ENCODE data around the gene MARK1. TPM values are rescaled to one million over a fixed set of nuclear protein-coding genes. Genes with fewer than 3 reads are reported as not detected.

Gene MARK1
- total RNA-seq, 1 experiment from 2014 or later: 13.9 TPM

- Mint-ChIP-seq H3K9me3 (no peaks in the 10 kb centered on the region), H3K36me3 (no peaks in the 10 kb centered on the region), H3K27me3 (ENCODE audit: low read depth) (peaks cover 11% of the 10 kb centered on the region), H3K27ac (peak overlapping the region; percentile 92), H3K4me1 (peaks cover 33% of the 10 kb centered on the region), H3K4me3 (peak overlapping the region; percentile 92)
- ChIA-PET POLR2A (interaction anchor here (0.7 kb wide), 1 partner anchor 250 kb away, joined by 5 read pairs; no protein-coding TSS in a partner anchor), CTCF (interaction anchor here (2.2 kb wide), 1 partner anchor 65 kb away, joined by 6 read pairs; no protein-coding TSS in a partner anchor)
- TF ChIP-seq ZNF263 (CRISPR knock-in tag; IDR thresholded peaks at IDR 0.05; ENCODE audit: low read depth) (peak; percentile 95), CTCF (IDR thresholded peaks at IDR 0.05) (no peak)
- TF ChIP-seq, protein P1, sequence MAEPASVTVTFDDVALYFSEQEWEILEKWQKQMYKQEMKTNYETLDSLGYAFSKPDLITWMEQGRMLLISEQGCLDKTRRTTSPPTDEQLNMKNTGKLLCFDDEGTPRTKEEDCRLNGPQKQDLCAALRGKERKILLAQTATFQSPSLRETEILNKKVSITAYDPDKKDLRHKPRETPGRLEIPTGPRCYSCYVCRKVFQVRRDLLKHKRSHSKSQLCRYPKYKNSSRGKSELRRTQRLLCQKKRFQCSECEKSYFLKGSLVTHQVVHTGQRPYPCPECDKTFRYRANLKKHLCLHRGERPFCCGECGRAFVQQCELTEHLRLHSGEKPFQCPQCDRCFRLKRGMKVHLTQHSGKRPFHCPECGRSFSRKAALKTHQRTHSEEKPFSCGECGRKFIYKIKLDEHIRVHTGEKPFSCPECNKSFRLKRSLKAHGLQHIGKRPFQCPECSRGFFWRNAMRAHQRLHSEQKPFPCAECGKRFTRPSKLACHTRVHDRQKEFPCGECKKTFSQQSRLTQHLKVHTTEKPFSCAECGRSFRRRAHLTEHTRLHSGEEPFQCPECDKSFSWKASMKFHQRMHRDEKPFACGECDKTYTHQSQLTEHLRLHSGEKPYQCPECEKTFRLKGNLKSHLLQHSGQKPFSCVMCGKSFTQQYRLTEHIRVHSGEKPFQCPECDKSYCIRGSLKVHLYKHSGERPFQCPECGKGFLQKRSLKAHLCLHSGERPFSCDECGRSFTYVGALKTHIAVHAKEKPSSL (CRISPR knock-in tag; conservative IDR thresholded peaks at IDR 0.05): no peak
- ATAC-seq (peak; percentile 8), DNase-seq (ENCODE audit: low spot score) (no peak)
Observed at GRCh38 chr1:220527279-220527907, 543 bp upstream of the MARK1 start.

- H3K9me3 Mint-ChIP-seq: peaks cover 6% of the 10 kb centered on the region
- TF ChIP-seq ARID4B (CRISPR knock-in tag; IDR thresholded peaks at IDR 0.05; ENCODE audit: borderline replicate concordance) (peak; percentile 76), MYBL2 (CRISPR knock-in tag; IDR thresholded peaks at IDR 0.05) (0 out of 2 replicates have a peak, but pooled peaks have one; percentile 47), ZNF512 (CRISPR knock-in tag; IDR thresholded peaks at IDR 0.05; ENCODE audit: borderline replicate concordance) (peak; percentile 66; the same call in 1 of the 2 replicates), HMGXB4 (CRISPR knock-in tag; IDR thresholded peaks at IDR 0.05) (peak; percentile 80; the same call in 1 of the 2 replicates), HMGA2 (CRISPR knock-in tag; IDR thresholded peaks at IDR 0.05) (no peak), ESRRA (CRISPR knock-in tag; IDR thresholded peaks at IDR 0.05; ENCODE audit: borderline replicate concordance) (no peak; the same call in 1 of the 2 replicates), NFE2L1 (CRISPR knock-in tag; IDR thresholded peaks at IDR 0.05) (peak; percentile 84; the same call in 1 of the 2 replicates), NFATC4 (CRISPR knock-in tag; IDR thresholded peaks at IDR 0.05) (no peak), E2F5 (CRISPR knock-in tag; IDR thresholded peaks at IDR 0.05) (peak; percentile 38; the same call in 1 of the 2 replicates)
- TF ChIP-seq, protein P2, sequence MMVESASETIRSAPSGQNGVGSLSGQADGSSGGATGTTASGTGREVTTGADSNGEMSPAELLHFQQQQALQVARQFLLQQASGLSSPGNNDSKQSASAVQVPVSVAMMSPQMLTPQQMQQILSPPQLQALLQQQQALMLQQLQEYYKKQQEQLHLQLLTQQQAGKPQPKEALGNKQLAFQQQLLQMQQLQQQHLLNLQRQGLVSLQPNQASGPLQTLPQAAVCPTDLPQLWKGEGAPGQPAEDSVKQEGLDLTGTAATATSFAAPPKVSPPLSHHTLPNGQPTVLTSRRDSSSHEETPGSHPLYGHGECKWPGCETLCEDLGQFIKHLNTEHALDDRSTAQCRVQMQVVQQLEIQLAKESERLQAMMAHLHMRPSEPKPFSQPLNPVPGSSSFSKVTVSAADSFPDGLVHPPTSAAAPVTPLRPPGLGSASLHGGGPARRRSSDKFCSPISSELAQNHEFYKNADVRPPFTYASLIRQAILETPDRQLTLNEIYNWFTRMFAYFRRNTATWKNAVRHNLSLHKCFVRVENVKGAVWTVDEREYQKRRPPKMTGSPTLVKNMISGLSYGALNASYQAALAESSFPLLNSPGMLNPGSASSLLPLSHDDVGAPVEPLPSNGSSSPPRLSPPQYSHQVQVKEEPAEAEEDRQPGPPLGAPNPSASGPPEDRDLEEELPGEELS (CRISPR knock-in tag; IDR thresholded peaks at IDR 0.05): 0 out of 2 replicates have a peak, but pooled peaks have one; percentile 35
- TF ChIP-seq, protein P3, sequence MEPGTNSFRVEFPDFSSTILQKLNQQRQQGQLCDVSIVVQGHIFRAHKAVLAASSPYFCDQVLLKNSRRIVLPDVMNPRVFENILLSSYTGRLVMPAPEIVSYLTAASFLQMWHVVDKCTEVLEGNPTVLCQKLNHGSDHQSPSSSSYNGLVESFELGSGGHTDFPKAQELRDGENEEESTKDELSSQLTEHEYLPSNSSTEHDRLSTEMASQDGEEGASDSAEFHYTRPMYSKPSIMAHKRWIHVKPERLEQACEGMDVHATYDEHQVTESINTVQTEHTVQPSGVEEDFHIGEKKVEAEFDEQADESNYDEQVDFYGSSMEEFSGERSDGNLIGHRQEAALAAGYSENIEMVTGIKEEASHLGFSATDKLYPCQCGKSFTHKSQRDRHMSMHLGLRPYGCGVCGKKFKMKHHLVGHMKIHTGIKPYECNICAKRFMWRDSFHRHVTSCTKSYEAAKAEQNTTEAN (CRISPR knock-in tag; IDR thresholded peaks at IDR 0.05): peak; percentile 70; the same call in 1 of the 2 replicates
Observed at GRCh38 chr1:220528679-220529501, 954 bp downstream of the MARK1 start.

More at GRCh38 chr1:220528679-220529501, 954 bp downstream of the MARK1 start:
- DNase-seq (ENCODE audit: low spot score): peak; percentile 53
- H3K27me3 Mint-ChIP-seq (ENCODE audit: low read depth): peaks cover 11% of the 10 kb centered on the region
- peaks cover 3% of the 10 kb centered on the region; the same call in 1 of the 2 replicates for H3K36me3 Mint-ChIP-seq
- H3K27ac Mint-ChIP-seq: peak overlapping the region; percentile 88
- ATAC-seq: peak; percentile 50
- H3K4me1 Mint-ChIP-seq: peaks cover 33% of the 10 kb centered on the region
- H3K4me3 Mint-ChIP-seq: peak overlapping the region; percentile 93
- POLR2A ChIA-PET: no interaction called here
- CTCF ChIA-PET: interaction anchor here (0.9 kb wide), 1 partner anchor 16 kb away, joined by 3 read pairs; no protein-coding TSS in a partner anchor

Measured in WTC11 (cell line).